Stromal cell of bone marrow (primary cell): ENCODE results near the gene CCDC154.
"Not testable (repeated sequence)": the region's sequence is repeated elsewhere in the genome, so short reads cannot be mapped to it uniquely, and the experiment has no call there.

ENCODE experiments used
- DNase-seq: peaks from one replicate; pipeline ENCODE4 v3.0.0-alpha.2; 2012; ENCODE audit warnings: low read depth

The CCDC154 gene

GRCh38 chr16:1454561-1454960 lies 10.2 kb upstream of the CCDC154 start:
- DNase-seq, result no peak

GRCh38 chr16:1453316-1453715 lies 9.0 kb upstream of the CCDC154 start:
- DNase-seq, result no peak

DNA sequence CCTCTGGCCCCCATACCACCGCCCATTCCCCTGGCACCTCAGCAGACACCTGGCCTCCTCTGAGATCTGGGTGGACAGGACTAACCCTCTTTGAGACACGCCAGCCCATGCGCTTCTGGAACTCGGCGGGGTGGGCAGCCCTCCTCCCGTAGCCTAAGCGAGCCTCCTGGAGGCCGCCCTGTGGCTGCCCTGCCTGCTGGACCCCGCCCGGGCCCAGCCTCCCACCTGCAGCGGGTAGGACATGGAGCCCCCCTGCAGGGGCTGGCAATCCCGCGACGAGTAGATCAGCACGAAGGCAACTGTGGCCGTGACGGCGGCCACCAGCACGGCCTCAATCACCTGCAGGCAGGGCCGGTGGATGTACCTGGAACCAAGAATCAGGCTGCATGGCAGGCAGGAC lies 8.2 kb upstream of the CCDC154 start:
- no peak for DNase-seq

DNA sequence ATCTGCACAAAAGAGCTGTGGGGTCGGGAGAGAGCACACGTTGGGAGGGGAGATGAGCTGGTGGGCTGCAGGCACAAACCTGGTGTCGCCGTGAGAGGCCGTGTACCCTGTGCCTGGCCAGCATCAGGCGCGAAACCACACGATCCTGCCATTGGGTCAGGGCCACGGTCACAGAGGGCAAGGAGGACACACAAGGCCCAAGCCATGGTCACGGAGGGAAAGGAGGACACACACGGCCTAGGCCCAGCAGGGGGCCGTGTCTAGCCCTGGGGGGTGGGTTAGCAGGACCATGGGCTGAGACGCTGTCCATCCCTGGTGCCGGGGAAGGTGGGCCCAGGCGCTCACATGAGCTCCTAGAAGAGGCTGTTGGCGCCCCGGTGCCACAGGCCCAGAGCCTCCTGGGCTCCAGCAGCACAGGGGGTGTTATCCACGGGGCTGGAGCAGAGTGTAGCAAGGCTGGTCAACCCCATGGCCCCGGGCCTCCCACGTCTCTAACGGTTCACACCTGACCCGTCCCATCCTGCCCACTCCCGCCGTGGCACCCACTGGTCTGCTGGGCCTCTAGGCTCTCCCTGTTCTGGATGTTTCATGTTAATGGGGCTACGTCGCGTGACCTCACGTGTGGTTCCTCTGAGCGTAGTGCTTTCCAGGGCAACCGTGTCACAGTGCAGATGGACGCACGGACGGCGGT lies 7.5 kb upstream of the CCDC154 start:
- no peak for DNase-seq

DNA sequence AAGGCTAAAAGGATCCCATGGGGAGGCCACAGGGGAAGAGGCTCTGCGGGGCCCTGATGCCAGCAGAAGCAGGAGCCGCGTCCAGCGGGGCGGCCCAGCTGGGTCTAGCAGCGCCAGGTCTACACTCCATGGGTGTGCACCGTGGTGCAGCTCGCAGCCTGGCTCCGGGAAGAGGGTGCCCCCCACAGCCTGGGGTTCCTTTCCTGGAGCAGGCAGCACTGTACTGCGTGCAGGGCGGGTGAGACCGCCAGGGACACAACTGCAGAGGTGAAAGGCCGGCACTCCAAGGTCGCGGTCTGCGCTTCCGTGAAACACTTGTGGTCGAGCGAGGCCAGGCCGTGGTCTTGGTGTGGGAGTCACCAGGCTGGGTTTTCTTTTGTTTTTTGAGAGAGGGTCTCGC lies 6.5 kb upstream of the CCDC154 start:
- no peak for DNase-seq

DNA sequence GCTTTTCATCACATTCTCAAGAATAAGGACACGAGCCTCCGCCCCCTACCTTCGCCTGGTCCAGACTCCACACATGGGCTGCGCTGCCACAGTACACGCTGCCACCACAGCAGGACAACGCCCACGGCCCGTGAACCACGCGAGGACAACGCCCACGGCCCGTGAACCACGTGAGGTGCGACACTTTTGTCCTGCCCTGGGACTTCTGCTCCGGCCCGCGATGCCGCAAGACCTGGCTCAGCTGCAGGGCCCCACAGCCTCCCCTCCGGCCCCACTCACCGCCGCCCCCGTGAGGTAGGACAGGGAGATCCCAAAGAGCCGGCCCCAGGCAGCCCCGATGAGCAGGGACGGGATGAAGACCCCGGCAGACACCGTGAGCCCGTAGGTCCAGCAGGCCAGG lies 5.9 kb upstream of the CCDC154 start:
- DNase-seq, result no peak

DNA sequence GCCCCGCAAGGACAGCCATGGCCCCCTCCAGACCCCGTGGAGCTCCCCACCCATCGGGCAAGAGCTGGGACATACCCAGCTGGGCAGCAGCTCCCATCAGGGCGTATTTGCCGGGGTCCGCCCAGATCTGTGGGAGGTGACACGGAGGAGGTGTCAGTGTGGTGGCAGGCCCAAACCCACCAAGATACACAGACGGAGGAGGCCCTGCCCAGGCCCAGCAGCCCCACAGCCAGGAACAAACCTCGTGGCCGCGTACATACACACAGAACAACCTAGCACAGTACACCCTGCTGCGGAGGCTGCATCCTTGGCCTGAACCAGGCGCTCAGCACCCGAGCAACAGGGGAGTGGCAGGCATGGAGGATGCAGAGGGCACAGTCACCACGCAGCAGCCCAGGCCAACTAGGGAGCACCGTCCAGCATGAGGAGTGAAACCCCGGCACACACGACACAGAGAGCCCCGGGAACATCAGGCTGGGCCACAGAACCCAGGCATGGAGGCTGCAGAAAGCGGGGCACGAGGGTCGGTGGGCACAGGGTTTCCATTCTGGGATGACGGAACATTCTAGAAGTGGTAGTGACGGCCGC lies 4.9 kb upstream of the CCDC154 start:
- no peak for DNase-seq

GRCh38 chr16:1448536-1449116 lies 4.3 kb upstream of the CCDC154 start:
- no peak for DNase-seq

- DNase-seq, result no peak
Observed at GRCh38 chr16:1447965-1448364, 3.6 kb upstream of the CCDC154 start.

- no peak for DNase-seq
Observed at GRCh38 chr16:1446296-1447080, 2.1 kb upstream of the CCDC154 start.

- DNase-seq, result no peak
Observed at GRCh38 chr16:1445518-1446203, 1.3 kb upstream of the CCDC154 start.

GRCh38 chr16:1444730-1445517 lies 568 bp upstream of the CCDC154 start:
- DNase-seq, result no peak

DNA sequence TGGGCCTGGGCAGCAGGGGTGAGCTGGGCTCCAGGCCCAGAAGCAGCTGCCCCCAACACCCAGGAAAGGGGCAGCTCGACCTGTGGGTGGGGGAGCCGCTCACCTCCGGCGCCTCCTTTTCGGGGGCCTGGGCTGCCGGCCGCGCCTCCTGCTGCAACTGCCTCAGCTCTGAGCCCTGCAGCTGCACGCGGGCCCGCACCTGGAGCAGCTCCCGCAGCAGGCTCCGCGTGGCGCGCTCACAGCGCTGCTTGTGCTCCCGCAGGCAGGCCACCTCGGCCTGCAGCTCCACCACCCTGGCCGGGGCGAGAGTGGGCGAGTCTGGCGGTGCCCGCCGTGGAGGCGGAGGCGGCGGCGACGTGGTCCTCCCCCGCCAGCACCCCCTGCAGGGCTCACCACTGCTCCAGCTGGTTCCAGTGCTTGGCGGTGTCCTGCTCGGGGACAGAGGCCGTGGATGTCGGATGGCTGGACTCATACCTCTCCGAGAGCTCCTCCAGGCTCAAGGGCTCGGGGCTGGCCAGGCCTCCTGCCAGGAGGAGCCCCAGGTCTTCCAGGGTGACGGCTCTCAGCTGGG lies 868 bp downstream of the CCDC154 start:
- DNase-seq, result no peak

DNA sequence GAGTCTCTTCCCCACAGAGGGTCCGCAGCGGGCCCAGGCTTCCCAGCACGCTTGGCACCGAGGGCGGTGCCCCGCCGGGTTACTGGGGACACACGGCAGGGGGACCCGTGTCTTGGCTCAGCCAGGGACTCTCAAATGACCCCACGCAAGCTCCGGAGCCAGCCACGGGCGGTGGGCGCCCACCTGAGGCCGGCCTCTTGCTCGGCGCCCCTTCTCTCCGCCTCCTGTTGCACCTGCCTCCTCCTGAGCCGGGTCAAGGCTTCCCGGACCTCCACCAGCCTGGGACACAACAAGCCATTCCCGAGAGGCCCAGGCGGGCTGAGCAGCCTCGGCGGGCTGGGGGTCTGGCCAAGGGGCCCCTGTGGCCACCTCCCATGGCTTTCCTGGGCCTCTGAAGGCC lies 1.7 kb downstream of the CCDC154 start:
- no peak for DNase-seq

DNA sequence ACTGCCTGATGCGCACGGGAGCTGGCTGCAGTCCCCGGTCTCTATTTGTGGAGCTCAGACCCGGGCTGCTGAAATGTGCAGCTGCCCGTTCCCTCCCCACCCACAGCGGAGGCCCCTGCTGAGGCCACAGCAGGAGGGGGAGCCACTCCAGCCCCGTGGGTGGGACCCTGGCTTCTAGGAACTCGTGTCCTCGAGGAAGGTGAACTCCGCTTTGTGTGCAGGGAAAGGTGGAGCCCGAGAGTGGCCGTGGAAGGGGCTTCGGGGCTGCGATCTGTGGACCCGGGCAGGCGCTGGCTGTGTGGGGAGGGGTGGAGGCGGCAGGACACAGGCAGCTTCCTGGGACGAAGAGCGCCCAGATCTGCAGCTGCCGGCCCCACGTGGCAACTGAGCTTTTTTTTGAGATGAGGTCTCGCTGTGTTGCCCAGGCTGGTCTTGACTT lies 2.9 kb downstream of the CCDC154 start:
- DNase-seq, result no peak

GRCh38 chr16:1439699-1440074 lies 4.7 kb downstream of the CCDC154 start:
- DNase-seq, result not testable (repeated sequence)

DNA sequence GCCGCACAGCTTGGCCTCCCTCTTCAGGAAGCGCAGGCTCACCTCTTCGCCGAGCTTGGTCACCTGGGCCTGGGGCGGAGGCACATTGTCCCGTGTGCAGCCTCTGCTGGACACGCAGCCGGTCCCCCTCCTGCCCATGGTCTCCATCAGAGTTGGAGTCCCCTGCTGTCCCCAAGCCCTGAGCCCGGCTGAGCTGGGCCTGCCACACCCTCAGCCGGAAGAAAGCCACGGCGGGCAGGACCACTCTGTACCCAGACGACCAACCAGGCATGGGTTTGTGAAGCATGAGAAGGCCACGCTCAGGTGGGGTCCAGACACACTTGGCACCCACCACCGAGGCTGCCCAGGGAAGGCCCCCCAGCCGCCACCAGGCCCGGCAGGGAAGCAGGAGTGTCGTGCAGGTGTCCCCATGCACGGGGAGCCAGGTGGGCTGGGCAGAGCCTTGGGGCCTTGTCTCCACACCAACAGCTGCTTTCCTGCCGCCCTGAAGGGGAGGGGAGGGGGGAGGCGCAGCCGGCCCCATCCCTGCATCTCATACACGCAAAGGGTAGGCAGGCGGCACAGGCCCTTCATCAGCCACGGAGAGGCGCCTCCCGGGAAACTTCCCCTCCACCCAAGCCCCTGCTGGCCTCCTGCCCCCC lies 5.2 kb downstream of the CCDC154 start:
- DNase-seq, result no peak

GRCh38 chr16:1438229-1439057 lies 5.9 kb downstream of the CCDC154 start:
- no peak for DNase-seq

DNA sequence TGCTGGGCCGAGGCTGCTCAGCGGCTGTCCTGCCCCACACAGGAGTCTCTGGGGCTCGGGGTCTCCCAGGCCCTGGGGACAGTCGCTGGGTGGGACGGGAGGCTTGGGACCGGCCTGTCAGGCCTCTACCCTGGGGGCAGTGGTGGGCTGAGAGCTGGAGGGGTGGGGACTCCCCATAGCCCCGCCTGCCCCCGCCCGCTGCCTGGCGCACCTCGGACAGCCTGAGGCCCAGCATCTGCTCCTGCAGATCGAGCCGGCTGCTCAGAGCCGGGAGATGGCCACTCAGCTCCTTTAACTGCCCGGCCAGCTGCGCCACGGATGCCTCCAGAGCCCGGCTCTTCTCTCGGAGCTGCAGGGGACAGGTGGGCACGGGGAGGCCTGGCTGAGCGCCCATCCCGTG lies 6.8 kb downstream of the CCDC154 start:
- DNase-seq, result no peak
